HEK293 (cell line): ENCODE data around the gene ZNF532.

Experiments used
- KLF16 ChIP-seq: fragments of 450-650 bp; formaldehyde crosslinking; IDR thresholded peaks from 2 replicates; pipeline ENCODE4 v1.5.1; 2017; ENCODE audit warnings: missing biosample characterization, missing genetic modification characterization
- PBX3 ChIP-seq: sonication (generic); formaldehyde crosslinking; IDR thresholded peaks from 2 replicates; pipeline ENCODE4 v1.8.1; 2022; ENCODE audit warnings: mild to moderate bottlenecking, moderate library complexity, missing genetic modification reagents
- TCF7L2 ChIP-seq: IDR thresholded peaks from 2 replicates; pipeline ENCODE4 v1.6.1; 2011; ENCODE audit warnings: low read depth, mild to moderate bottlenecking, inconsistent platforms, low read length, moderate library complexity, borderline replicate concordance
- ZEB2 ChIP-seq: fragments of 450-650 bp; formaldehyde crosslinking; IDR thresholded peaks from 2 replicates; pipeline ENCODE4 v1.5.1; 2016; ENCODE audit warnings: missing biosample characterization, missing genetic modification characterization
- ZNF175 ChIP-seq: fragments of 450-650 bp; formaldehyde crosslinking; IDR thresholded peaks from 2 replicates; pipeline ENCODE4 v1.5.1; 2016; ENCODE audit warnings: missing biosample characterization, missing genetic modification characterization
- ZNF292 ChIP-seq: fragments of 450-650 bp; formaldehyde crosslinking; IDR thresholded peaks from 2 replicates; pipeline ENCODE4 v1.5.1; 2016; ENCODE audit warnings: low read depth, missing biosample characterization, missing genetic modification characterization, borderline replicate concordance
- ZNF335 ChIP-seq: fragments of 450-650 bp; formaldehyde crosslinking; conservative IDR thresholded peaks from 2 replicates; pipeline ENCODE4 v1.5.1; 2016; ENCODE audit warnings: missing biosample characterization, missing genetic modification characterization
- ZNF639 ChIP-seq: fragments of 450-650 bp; formaldehyde crosslinking; IDR thresholded peaks from 2 replicates; pipeline ENCODE4 v1.5.1; 2016; ENCODE audit warnings: missing biosample characterization, missing genetic modification characterization
- TF ChIP-seq, protein P1 (sequence below): fragments of 450-650 bp; formaldehyde crosslinking; IDR thresholded peaks from 2 replicates; pipeline ENCODE4 v1.5.1; 2016; ENCODE audit warnings: missing biosample characterization, missing genetic modification characterization

GRCh38 chr18:58896268-58896667 is 31.6 kb downstream of the ZNF532 start:
- no peak for TF ChIP-seq ZEB2 (tag by site-specific recombination)
- TF ChIP-seq, protein P1, sequence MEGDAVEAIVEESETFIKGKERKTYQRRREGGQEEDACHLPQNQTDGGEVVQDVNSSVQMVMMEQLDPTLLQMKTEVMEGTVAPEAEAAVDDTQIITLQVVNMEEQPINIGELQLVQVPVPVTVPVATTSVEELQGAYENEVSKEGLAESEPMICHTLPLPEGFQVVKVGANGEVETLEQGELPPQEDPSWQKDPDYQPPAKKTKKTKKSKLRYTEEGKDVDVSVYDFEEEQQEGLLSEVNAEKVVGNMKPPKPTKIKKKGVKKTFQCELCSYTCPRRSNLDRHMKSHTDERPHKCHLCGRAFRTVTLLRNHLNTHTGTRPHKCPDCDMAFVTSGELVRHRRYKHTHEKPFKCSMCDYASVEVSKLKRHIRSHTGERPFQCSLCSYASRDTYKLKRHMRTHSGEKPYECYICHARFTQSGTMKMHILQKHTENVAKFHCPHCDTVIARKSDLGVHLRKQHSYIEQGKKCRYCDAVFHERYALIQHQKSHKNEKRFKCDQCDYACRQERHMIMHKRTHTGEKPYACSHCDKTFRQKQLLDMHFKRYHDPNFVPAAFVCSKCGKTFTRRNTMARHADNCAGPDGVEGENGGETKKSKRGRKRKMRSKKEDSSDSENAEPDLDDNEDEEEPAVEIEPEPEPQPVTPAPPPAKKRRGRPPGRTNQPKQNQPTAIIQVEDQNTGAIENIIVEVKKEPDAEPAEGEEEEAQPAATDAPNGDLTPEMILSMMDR (tag by site-specific recombination): no peak
- TF ChIP-seq KLF16 (tag by site-specific recombination): no peak
- TF ChIP-seq ZNF639: no peak
- TF ChIP-seq ZNF292 (tag by site-specific recombination): no peak
- TF ChIP-seq TCF7L2: no peak
- TF ChIP-seq ZNF335 (tag by site-specific recombination): no peak
- TF ChIP-seq ZNF175 (tag by site-specific recombination): no peak
- TF ChIP-seq PBX3 (CRISPR knock-in tag): no peak
